Endothelial cell of umbilical vein (primary cell): Measurements from ENCODE around the gene ZNF219. TPM values are rescaled to one million over a fixed set of nuclear protein-coding genes. Genes with fewer than 3 reads are reported as not detected.

Source experiments
- BruUV-seq: library from RNA; stranded (reverse); fragments of 400-500 nt; replicated peaks from 2 replicates; lab custom pipeline; 2021; lab: Mats Ljungman, UMichigan
- CTCF ChIA-PET: fragments of 300-600, 350-600 bp; sonication (Branson Sonifier 250); formaldehyde crosslinking; loops from one replicate; lab custom pipeline; 2021; ENCODE audit warnings: antibody characterized with exemption, inconsistent platforms; lab: Charles Lee
- POLR2A ChIA-PET: fragments of 300-600, 350-600 bp; sonication (Branson Sonifier 250); formaldehyde crosslinking; loops from one replicate; lab custom pipeline; 2021; ENCODE audit warnings: antibody characterized with exemption, inconsistent platforms; lab: Charles Lee
- DNase-seq: peaks from one replicate; pipeline ENCODE4 v3.0.0-alpha.2; 2011; ENCODE audit warnings: low read depth, low spot score
- FAIRE-seq: peaks from 2 replicates; lab custom pipeline; 2011; peaks lifted over from hg19 to GRCh38; lab: Jason Lieb, UNC
- H2AFZ ChIP-seq: 2 replicates; pipeline ENCODE4 v1.6.0; 2012; ENCODE audit warnings: low read depth, low read length, control low read depth, inconsistent platforms
- H3K27ac ChIP-seq: 2 replicates; pipeline ENCODE4 v1.5.1; 2011; ENCODE audit warnings: low read depth, mild to moderate bottlenecking, control low read depth, low read length, moderate library complexity; ENCODE audit not compliant: insufficient read depth
- H3K27me3 ChIP-seq, 2 experiments: 2 replicates each; pipeline versions ENCODE4 v1.6.0 to v1.6.1; 2011; ENCODE audit warnings: low read length in 2 of 2, mixed read lengths in 1 of 2; ENCODE audit not compliant: control insufficient read depth in 2 of 2, insufficient read depth in 2 of 2
- H3K36me3 ChIP-seq, 2 experiments: 2 replicates in 1 of 2; 3 replicates in 1 of 2; pipeline ENCODE4 v1.5.1; 2011; ENCODE audit warnings: low read length in 2 of 2, mild to moderate bottlenecking in 1 of 2, moderate library complexity in 1 of 2; ENCODE audit not compliant: control insufficient read depth in 2 of 2, insufficient read depth in 2 of 2; ENCODE audit errors: extremely low read depth in 1 of 2
- H3K4me1 ChIP-seq: 3 replicates; pipeline ENCODE4 v1.5.1; 2011; ENCODE audit warnings: mild to moderate bottlenecking, low read length; ENCODE audit not compliant: control insufficient read depth, insufficient read depth; ENCODE audit errors: extremely low read depth
- H3K4me2 ChIP-seq: 2 replicates; pipeline ENCODE4 v1.6.1; 2011; ENCODE audit warnings: low read length, control low read depth, mixed read lengths; ENCODE audit not compliant: insufficient read depth
- H3K4me3 ChIP-seq, 3 experiments: fragments of 200-600 bp in 1 of 3; sonication (generic), shearing (Covaris generic) in 1 of 3; replicated peaks in 1 of 3; 2 replicates each; pipeline ENCODE4 v1.5.1; 2011 to 2016; ENCODE audit warnings: control low read depth in 3 of 3, low read length in 3 of 3, mild to moderate bottlenecking in 2 of 3, inconsistent platforms in 1 of 3, low read depth in 1 of 3, moderate library complexity in 1 of 3; ENCODE audit not compliant: insufficient read depth in 1 of 3
- H3K79me2 ChIP-seq: 2 replicates; pipeline ENCODE4 v1.6.0; 2012; ENCODE audit warnings: low read length, inconsistent platforms; ENCODE audit not compliant: control insufficient read depth, insufficient read depth
- H3K9ac ChIP-seq: replicated peaks from 2 replicates; pipeline ENCODE3; 2011; ENCODE audit warnings: low read length, control low read depth; ENCODE audit not compliant: insufficient read depth; ENCODE audit errors: extremely low read depth
- H3K9me1 ChIP-seq: replicated peaks from 3 replicates; pipeline ENCODE4 v1.6.0; 2011; ENCODE audit warnings: mild to moderate bottlenecking, low read length; ENCODE audit not compliant: control insufficient read depth, insufficient read depth; ENCODE audit errors: extremely low read depth
- H3K9me3 ChIP-seq: replicated peaks from 2 replicates; pipeline ENCODE4 v1.5.1; 2012; ENCODE audit warnings: low read length, inconsistent platforms; ENCODE audit not compliant: control insufficient read depth, insufficient read depth
- H4K20me1 ChIP-seq: replicated peaks from 2 replicates; pipeline ENCODE3; 2011; ENCODE audit warnings: mild to moderate bottlenecking, low read length; ENCODE audit not compliant: control insufficient read depth, insufficient read depth; ENCODE audit errors: extremely low read depth
- FOS ChIP-seq: IDR thresholded peaks from 2 replicates; pipeline ENCODE4 v1.6.1; 2011; ENCODE audit warnings: mild to moderate bottlenecking, low read length, moderate library complexity, borderline replicate concordance; ENCODE audit not compliant: insufficient read depth
- JUN ChIP-seq: IDR thresholded peaks from 2 replicates; pipeline ENCODE4 v1.6.1; 2011; ENCODE audit warnings: borderline replicate concordance, low read depth; ENCODE audit not compliant: insufficient read length, insufficient read depth
- MYC ChIP-seq: IDR thresholded peaks from one replicate; pipeline ENCODE4 v1.6.1; 2011; ENCODE audit warnings: mild to moderate bottlenecking, low read depth, low read length
- POLR2A ChIP-seq: IDR thresholded peaks from 2 replicates; pipeline ENCODE4 v1.6.1; 2012; ENCODE audit warnings: low read depth, mild to moderate bottlenecking, control low read depth, low read length
- POLR2AphosphoS5 ChIP-seq: IDR thresholded peaks from 2 replicates; pipeline ENCODE4 v1.6.1; 2012; ENCODE audit warnings: low read depth, mild to moderate bottlenecking, control low read depth, low read length, moderate library complexity; ENCODE audit not compliant: insufficient read depth
- dilution Hi-C: fragments of 300-500 bp; cut with MboI; formaldehyde crosslinking; loops from one replicate; pipeline ENCODE4 v1.15.0; 2019; ENCODE audit warnings: low sequenced_read_pairs; ENCODE audit not compliant: extremely low pct_ligation_motif_present
- intact Hi-C: fragments of 100-400 bp; cut with micrococcal nuclease; formaldehyde crosslinking; loops from one replicate; pipeline ENCODE4 v1.10.0; 2022
- polyA plus RNA-seq, 4 experiments: library from polyadenylated mRNA; depleted of rRNA in 3 of 4; stranded (reverse) in 3 of 4; unstranded in 1 of 4; fragments of >200 nt; gene quantifications; 2 replicates each; pipeline versions ENCODE4 v1.2.1 to v1.2.3, GENCODE V29; 2011 to 2012; ENCODE audit warnings: missing spikeins in 1 of 4
- total RNA-seq: library from RNA; stranded (reverse); gene quantifications from 2 replicates; pipeline ENCODE4 v1.2.3, GENCODE V29; 2021
- TF ChIP-seq, protein P1 (sequence below): IDR thresholded peaks from 2 replicates; pipeline ENCODE4 v1.6.1; 2011; ENCODE audit not compliant: insufficient read depth, insufficient read length
- TF ChIP-seq, protein P2 (sequence below), 2 donors: IDR thresholded peaks; 1 replicate in 1 of 2; 2 replicates in 1 of 2; pipeline ENCODE4 v1.5.1; 2011; ENCODE audit warnings: low read length in 2 of 2, mild to moderate bottlenecking in 2 of 2, moderate library complexity in 2 of 2, control low read depth in 1 of 2, inconsistent platforms in 1 of 2, low read depth in 1 of 2; ENCODE audit not compliant: insufficient read depth in 1 of 2; ENCODE audit errors: extremely low read depth in 1 of 2

The ZNF219 gene
- total and polyA plus RNA-seq, 2 donors (not counting 3 experiments of a cell fraction or from before 2014, with no cell fraction given): 13.2 to 15.2 TPM

DNA sequence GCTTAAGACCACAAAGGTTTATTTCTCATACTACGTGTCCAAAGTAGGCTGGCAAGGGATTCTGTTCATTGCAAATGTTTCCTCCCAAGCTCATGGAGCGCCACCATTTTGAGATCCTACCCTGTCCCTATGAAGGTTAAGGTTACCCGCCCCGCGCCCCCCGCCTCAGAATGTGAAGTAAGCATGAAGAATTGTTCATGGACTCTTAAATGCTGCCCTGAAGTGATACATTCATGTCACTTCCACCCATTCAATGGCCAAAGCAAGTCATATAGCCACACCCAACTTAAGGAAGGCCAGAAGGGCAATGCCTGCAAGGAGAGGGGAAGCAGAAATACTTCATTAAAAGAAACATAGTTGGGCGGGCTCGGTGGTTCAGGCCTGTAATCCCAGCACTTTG lies 6.6 kb upstream of the ZNF219 start:
- Histone ChIP-seq H2AFZ (no peak overlapping the region), H3K9ac (no peak overlapping the region), H3K27me3 (peaks cover 5 to 8% of the 10 kb centered on the region in 2 experiments), H4K20me1 (no peaks in the 10 kb centered on the region), H3K36me3 (no peaks in the 10 kb centered on the region), H3K4me1 (peaks cover 14% of the 10 kb centered on the region), H3K9me3 (no peaks in the 10 kb centered on the region), H3K4me2 (no peak overlapping the region), H3K79me2 (no peaks in the 10 kb centered on the region), H3K4me3 (no peak overlapping the region), H3K9me1 (no peaks in the 10 kb centered on the region), H3K27ac (no peak overlapping the region)
- ChIA-PET POLR2A (interaction anchor here (0.7 to 2.0 kb wide), 4 partner anchors 17 to 90 kb away, joined by 3 to 5 read pairs (median 4); no protein-coding TSS in a partner anchor), CTCF (interaction anchor here (0.8 to 10.4 kb wide), 23 partner anchors 9 to 406 kb away, joined by 3 to 310 read pairs (median 6); partner anchors contain the start of genes ARHGEF40 and METTL3)
- intact Hi-C loops: no loop called here
- no TSS peak for BruUV-seq
- FAIRE-seq (no peak), DNase-seq (no peak)
- TF ChIP-seq MYC (no peak), JUN (no peak), POLR2A (no peak), FOS (no peak)
- TF ChIP-seq, protein P1, sequence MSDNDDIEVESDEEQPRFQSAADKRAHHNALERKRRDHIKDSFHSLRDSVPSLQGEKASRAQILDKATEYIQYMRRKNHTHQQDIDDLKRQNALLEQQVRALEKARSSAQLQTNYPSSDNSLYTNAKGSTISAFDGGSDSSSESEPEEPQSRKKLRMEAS: no peak
- dilution Hi-C loops: no loop called here

DNA sequence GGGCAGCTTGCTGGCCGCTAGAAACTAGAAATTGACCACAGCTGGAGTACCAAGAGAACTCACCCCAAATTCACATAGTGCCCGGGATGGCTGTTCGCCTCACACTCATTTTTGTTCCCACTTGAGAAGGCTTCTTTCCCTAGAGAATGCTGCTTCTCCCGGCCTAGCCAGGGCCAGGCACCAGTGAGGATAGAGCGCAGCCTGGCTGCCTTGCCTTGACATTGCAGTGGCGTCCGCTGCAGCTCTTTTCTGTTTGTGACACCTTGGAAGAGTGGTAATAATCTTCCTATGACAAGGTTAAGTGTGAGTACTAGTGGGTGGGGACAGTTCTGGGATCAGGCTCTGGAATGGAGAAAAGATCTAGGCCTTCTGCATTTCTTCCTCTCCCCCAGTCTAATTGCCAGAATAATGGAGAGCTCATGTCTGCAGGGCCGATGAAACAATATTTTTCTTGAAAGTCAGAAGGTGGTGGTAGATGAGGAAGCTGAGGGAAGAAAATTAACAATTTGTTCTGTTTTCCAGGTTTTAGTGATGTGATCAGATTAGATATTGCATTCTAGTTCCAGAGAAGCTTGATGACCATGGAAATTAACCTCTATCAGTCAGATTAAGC lies 6.1 kb upstream of the ZNF219 start:
- Histone ChIP-seq H3K79me2 (no peaks in the 10 kb centered on the region), H3K4me3 (peak overlapping the region in 2 of 3 experiments; percentile 47 to 60), H2AFZ (peak overlapping the region; percentile 77), H4K20me1 (no peaks in the 10 kb centered on the region), H3K9me3 (no peaks in the 10 kb centered on the region), H3K4me2 (peak overlapping the region; percentile 44), H3K9me1 (no peaks in the 10 kb centered on the region), H3K9ac (peak overlapping the region; percentile 97), H3K27ac (peak overlapping the region; percentile 93), H3K4me1 (peaks cover 14% of the 10 kb centered on the region), H3K36me3 (no peaks in the 10 kb centered on the region), H3K27me3 (peaks cover 8 to 11% of the 10 kb centered on the region in 2 experiments)
- no TSS peak for BruUV-seq
- DNase-seq (peak; percentile 78), FAIRE-seq (no peak)
- no peak for TF ChIP-seq POLR2AphosphoS5
- TF ChIP-seq, protein P2, sequence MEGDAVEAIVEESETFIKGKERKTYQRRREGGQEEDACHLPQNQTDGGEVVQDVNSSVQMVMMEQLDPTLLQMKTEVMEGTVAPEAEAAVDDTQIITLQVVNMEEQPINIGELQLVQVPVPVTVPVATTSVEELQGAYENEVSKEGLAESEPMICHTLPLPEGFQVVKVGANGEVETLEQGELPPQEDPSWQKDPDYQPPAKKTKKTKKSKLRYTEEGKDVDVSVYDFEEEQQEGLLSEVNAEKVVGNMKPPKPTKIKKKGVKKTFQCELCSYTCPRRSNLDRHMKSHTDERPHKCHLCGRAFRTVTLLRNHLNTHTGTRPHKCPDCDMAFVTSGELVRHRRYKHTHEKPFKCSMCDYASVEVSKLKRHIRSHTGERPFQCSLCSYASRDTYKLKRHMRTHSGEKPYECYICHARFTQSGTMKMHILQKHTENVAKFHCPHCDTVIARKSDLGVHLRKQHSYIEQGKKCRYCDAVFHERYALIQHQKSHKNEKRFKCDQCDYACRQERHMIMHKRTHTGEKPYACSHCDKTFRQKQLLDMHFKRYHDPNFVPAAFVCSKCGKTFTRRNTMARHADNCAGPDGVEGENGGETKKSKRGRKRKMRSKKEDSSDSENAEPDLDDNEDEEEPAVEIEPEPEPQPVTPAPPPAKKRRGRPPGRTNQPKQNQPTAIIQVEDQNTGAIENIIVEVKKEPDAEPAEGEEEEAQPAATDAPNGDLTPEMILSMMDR (IDR thresholded peaks at IDR 0.05; ENCODE audit: extremely low read depth in 1 of 2, insufficient read depth in 1 of 2, low read depth in 1 of 2, low read length in 2 of 2): peak; percentile 86 to 92
- dilution Hi-C loops: no loop called here
- intact Hi-C loops: loop anchor here (1.0 to 5.0 kb wide), 4 partner anchors 12 to 132 kb away; no protein-coding TSS in a partner anchor
- ChIA-PET CTCF (interaction anchor here (0.7 to 10.4 kb wide), 28 partner anchors 9 to 425 kb away, joined by 3 to 310 read pairs (median 5); partner anchors contain the start of genes ARHGEF40 and METTL3), POLR2A (interaction anchor here (0.7 to 2.0 kb wide), 4 partner anchors 17 to 90 kb away, joined by 3 to 5 read pairs (median 4); no protein-coding TSS in a partner anchor)
